Ascending aorta (tissue), 2 donors: ENCODE measurements around the gene ARHGEF5. TPM values are rescaled to one million over a fixed set of nuclear protein-coding genes. Genes with fewer than 3 reads are reported as not detected.
A peak's percentile ranks its signal among the peaks of the same experiment; 100 is the strongest.
"Not testable (repeated sequence)": the region's sequence is repeated elsewhere in the genome, so short reads cannot be mapped to it uniquely, and the experiment has no call there.

Source experiments
- DNase-seq, 2 donors: peaks; one replicate each; pipeline ENCODE4 v3.0.0-alpha.2; 2019; ENCODE audit warnings: low spot score in 2 of 2
- H3K27ac ChIP-seq, 2 donors: fragments of 200-600 bp; sonication (generic); one replicate each; pipeline ENCODE4 v1.5.1; 2016 to 2017; ENCODE audit warnings: mild to moderate bottlenecking in 1 of 2
- H3K27me3 ChIP-seq: fragments of 200-600 bp; sonication (generic); one replicate; pipeline ENCODE4 v1.5.1; 2017
- H3K36me3 ChIP-seq, 2 donors: fragments of 200-600 bp; sonication (generic); one replicate each; pipeline ENCODE4 v1.5.1; 2016
- H3K4me1 ChIP-seq, 2 donors: fragments of 200-600 bp; sonication (generic); one replicate each; pipeline ENCODE4 v1.5.1; 2016 to 2017; ENCODE audit warnings: mild to moderate bottlenecking in 1 of 2
- H3K4me3 ChIP-seq, 2 donors: fragments of 200-600 bp; sonication (generic); one replicate each; pipeline ENCODE4 v1.5.1; 2016 to 2017; ENCODE audit warnings: mild to moderate bottlenecking in 1 of 2
- H3K9me3 ChIP-seq, 2 donors: fragments of 200-600 bp; sonication (generic); one replicate each; pipeline ENCODE4 v1.5.1; 2016
- CTCF ChIP-seq, 3 experiments: fragments of 200-600 bp in 2 of 3; fragments of 450-650 bp in 1 of 3; sonication (generic) in 2 of 3; IDR thresholded peaks; one replicate each; pipeline ENCODE4 v1.5.1; 2016 to 2019; ENCODE audit warnings: antibody characterized with exemption in 3 of 3, mild to moderate bottlenecking in 1 of 3, moderate library complexity in 1 of 3
- intact Hi-C: fragments of 100-400 bp; cut with DNase I; formaldehyde crosslinking; loops from one replicate; pipeline ENCODE4 v1.15.1; 2023
- total RNA-seq: library from RNA; depleted of rRNA; stranded (reverse); fragments of >200 nt; gene quantifications from one replicate; pipeline ENCODE4 v1.1.0, GENCODE V29; 2016

The ARHGEF5 gene
- total RNA-seq, 1 donor from 2014 or later = 3.5 TPM

- H3K4me1 ChIP-seq, H3K27me3 ChIP-seq, H3K36me3 ChIP-seq, intact Hi-C loops, H3K4me3 ChIP-seq, H3K9me3 ChIP-seq, DNase-seq, H3K27ac ChIP-seq: not testable (repeated sequence)
- peak in 1 of 3 experiments; percentile 20 for TF ChIP-seq CTCF (IDR thresholded peaks at IDR 0.05)
These were observed 23.8 kb upstream of the ARHGEF5 start for GRCh38 chr7:144331221-144331995.

GRCh38 chr7:144331996-144332288 lies 23.3 kb upstream of the ARHGEF5 start:
- DNase-seq, H3K27ac ChIP-seq, H3K9me3 ChIP-seq, H3K4me1 ChIP-seq, intact Hi-C loops, H3K36me3 ChIP-seq, H3K4me3 ChIP-seq, H3K27me3 ChIP-seq: not testable (repeated sequence)

- not testable (repeated sequence) for H3K4me1 ChIP-seq
These were observed 6.6 kb upstream of the ARHGEF5 start for GRCh38 chr7:144348625-144349024.

GRCh38 chr7:144351667-144352066 lies 3.5 kb upstream of the ARHGEF5 start:
- H3K27me3 ChIP-seq, H3K4me3 ChIP-seq, H3K27ac ChIP-seq, H3K9me3 ChIP-seq, H3K4me1 ChIP-seq, DNase-seq, H3K36me3 ChIP-seq, intact Hi-C loops: not testable (repeated sequence)

More at GRCh38 chr7:144348625-144349024, 6.6 kb upstream of the ARHGEF5 start:
- H3K9me3 ChIP-seq, H3K4me3 ChIP-seq, H3K36me3 ChIP-seq, intact Hi-C loops, H3K27me3 ChIP-seq, H3K27ac ChIP-seq, DNase-seq: not testable (repeated sequence)

- H3K4me3 ChIP-seq, H3K36me3 ChIP-seq, intact Hi-C loops, H3K9me3 ChIP-seq, H3K4me1 ChIP-seq, H3K27ac ChIP-seq, DNase-seq, H3K27me3 ChIP-seq: not testable (repeated sequence)
These were observed 983 bp downstream of the ARHGEF5 start for GRCh38 chr7:144356185-144356584.

- H3K4me1 ChIP-seq, DNase-seq, intact Hi-C loops, H3K9me3 ChIP-seq, H3K27me3 ChIP-seq, H3K4me3 ChIP-seq, H3K36me3 ChIP-seq, H3K27ac ChIP-seq: not testable (repeated sequence)
These were observed 1.7 kb downstream of the ARHGEF5 start for GRCh38 chr7:144356860-144357259.

GRCh38 chr7:144362061-144362460 lies 6.9 kb downstream of the ARHGEF5 start:
- DNase-seq, H3K27me3 ChIP-seq, H3K36me3 ChIP-seq, H3K27ac ChIP-seq, H3K9me3 ChIP-seq, H3K4me3 ChIP-seq, H3K4me1 ChIP-seq, intact Hi-C loops: not testable (repeated sequence)

GRCh38 chr7:144365523-144365922 lies 10.3 kb downstream of the ARHGEF5 start:
- H3K4me1 ChIP-seq, H3K36me3 ChIP-seq, H3K27ac ChIP-seq, DNase-seq, H3K4me3 ChIP-seq, H3K27me3 ChIP-seq, H3K9me3 ChIP-seq, intact Hi-C loops: not testable (repeated sequence)

- H3K27me3 ChIP-seq, intact Hi-C loops, H3K27ac ChIP-seq, H3K9me3 ChIP-seq, H3K36me3 ChIP-seq, H3K4me1 ChIP-seq, DNase-seq, H3K4me3 ChIP-seq: not testable (repeated sequence)
These were observed 12.0 kb downstream of the ARHGEF5 start for GRCh38 chr7:144367250-144367649.

GRCh38 chr7:144369221-144369620 lies 14.0 kb downstream of the ARHGEF5 start:
- DNase-seq, H3K4me3 ChIP-seq, H3K27ac ChIP-seq, H3K36me3 ChIP-seq, H3K4me1 ChIP-seq, H3K27me3 ChIP-seq, intact Hi-C loops, H3K9me3 ChIP-seq: not testable (repeated sequence)
